BLaER1 treated with 17β-estradiol and CSF1 and Interleukin-3, amounts not matched to agents 10 nM and 100 nM (cell line): ENCODE measurements around the gene CACNA2D3.
A peak's percentile ranks its signal among the peaks of the same experiment; 100 is the strongest.

Source experiments
- H3K27ac ChIP-seq, 11 experiments: shearing (Covaris generic); formaldehyde crosslinking; 2 replicates each; pipeline ENCODE4 v1.8.1; 2022
- H3K27me3 ChIP-seq, 11 experiments: shearing (Covaris generic); formaldehyde crosslinking; 2 replicates each; pipeline ENCODE4 v1.8.1; 2022
- H3K36me3 ChIP-seq, 11 experiments: shearing (Covaris generic); formaldehyde crosslinking; 2 replicates each; pipeline ENCODE4 v1.8.1; 2022
- H3K4me1 ChIP-seq, 10 experiments: shearing (Covaris generic); formaldehyde crosslinking; 2 replicates each; pipeline ENCODE4 v1.8.1; 2022
- H3K4me2 ChIP-seq, 11 experiments: shearing (Covaris generic); formaldehyde crosslinking; 2 replicates each; pipeline ENCODE4 v1.8.1; 2022
- H3K4me3 ChIP-seq, 10 experiments: shearing (Covaris generic); formaldehyde crosslinking; 2 replicates each; pipeline ENCODE4 v1.8.1; 2022
- H3K9ac ChIP-seq, 11 experiments: shearing (Covaris generic); formaldehyde crosslinking; 2 replicates each; pipeline ENCODE4 v1.8.1; 2022
- H3K9me3 ChIP-seq, 11 experiments: shearing (Covaris generic); formaldehyde crosslinking; replicated peaks in 1 of 11; 2 replicates each; pipeline ENCODE4 v1.8.1; 2022
- H4K20me1 ChIP-seq, 11 experiments: shearing (Covaris generic); formaldehyde crosslinking; 2 replicates each; pipeline ENCODE4 v1.8.1; 2022
- Cebpa-rat ChIP-seq, 11 experiments: shearing (Covaris generic); IDR thresholded peaks; 2 replicates each; pipeline ENCODE4 v1.8.1; 2022

The CACNA2D3 gene

GRCh38 chr3:54331341-54331740, 209.0 kb downstream of the CACNA2D3 start:
- Histone ChIP-seq H3K27ac (no peak overlapping the region), H4K20me1 (no peaks in the 10 kb centered on the region), H3K4me2 (no peak overlapping the region), H3K9me3 (no peaks in the 10 kb centered on the region), H3K4me3 (no peak overlapping the region), H3K27me3 (no peaks in the 10 kb centered on the region; a peak in 2 of 22 replicates), H3K9ac (no peak overlapping the region), H3K4me1 (peaks cover 0 to 28% (median 25%) of the 10 kb centered on the region in 10 experiments; a peak in 18 of 20 replicates), H3K36me3 (no peaks in the 10 kb centered on the region)
- TF ChIP-seq Cebpa-rat (IDR thresholded peaks at IDR 0.05): no peak

DNA sequence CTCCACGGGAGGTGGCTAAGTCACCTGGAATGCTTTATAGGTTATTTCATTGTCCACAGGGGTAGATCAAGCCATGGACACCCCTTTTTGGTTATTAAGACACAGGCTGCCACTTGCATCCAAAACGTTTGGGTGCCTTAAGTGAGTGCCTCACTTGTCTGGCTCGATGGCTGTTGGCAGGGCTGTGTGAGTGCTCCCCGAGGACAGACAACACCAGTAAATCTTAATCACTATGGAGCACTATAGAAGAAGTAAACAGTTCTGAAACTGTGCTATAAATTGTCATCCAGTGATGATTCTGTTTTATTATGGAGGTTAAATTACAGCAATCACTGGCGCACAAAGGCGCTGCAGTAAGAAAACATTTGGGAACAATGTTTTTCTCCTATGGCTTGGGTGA, 215.5 kb downstream of the CACNA2D3 start:
- H3K4me3 ChIP-seq: no peak overlapping the region
- H3K36me3 ChIP-seq: no peaks in the 10 kb centered on the region
- H3K4me2 ChIP-seq: peak overlapping the region in 8 of 11 experiments; percentile 13 to 78 (median 68); a peak in 14 of 22 replicates
- H3K9me3 ChIP-seq: no peaks in the 10 kb centered on the region
- no peak overlapping the region for H3K9ac ChIP-seq
- no peaks in the 10 kb centered on the region; a peak in 2 of 22 replicates for H3K27me3 ChIP-seq
- TF ChIP-seq Cebpa-rat (IDR thresholded peaks at IDR 0.05): no peak
- H3K4me1 ChIP-seq: peaks cover 0 to 78% (median 63%) of the 10 kb centered on the region in 10 experiments; a peak in 17 of 20 replicates
- 0 out of 22 replicates have a peak overlapping the region, but pooled peaks of 1 of the 11 experiments have one; percentile 0 for H3K27ac ChIP-seq
- no peaks in the 10 kb centered on the region for H4K20me1 ChIP-seq

DNA sequence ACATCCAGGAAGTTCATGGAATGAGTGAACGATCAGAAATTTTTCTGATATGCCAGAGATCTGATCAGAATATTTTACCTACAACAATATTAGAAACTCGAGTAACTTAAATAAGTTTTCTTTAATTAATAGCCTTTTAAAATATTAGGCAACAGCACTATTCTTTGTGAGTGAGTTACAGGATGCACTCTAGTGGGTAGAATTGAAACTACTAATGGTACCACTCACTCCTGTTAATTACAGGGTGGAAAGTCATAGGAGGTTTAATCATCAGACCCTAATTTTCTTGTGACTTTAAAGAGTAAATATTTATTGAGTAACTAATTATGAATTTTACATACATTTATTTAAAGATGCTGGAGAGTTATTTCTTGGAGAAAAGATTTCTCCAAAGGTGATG, 217.3 kb downstream of the CACNA2D3 start:
- TF ChIP-seq Cebpa-rat (IDR thresholded peaks at IDR 0.05): no peak
- H3K9ac ChIP-seq: no peak overlapping the region
- peaks cover 0 to 96% (median 72%) of the 10 kb centered on the region in 10 experiments; a peak in 17 of 20 replicates for H3K4me1 ChIP-seq
- no peaks in the 10 kb centered on the region; a peak in 1 of 22 replicates for H3K27me3 ChIP-seq
- H3K36me3 ChIP-seq: no peaks in the 10 kb centered on the region
- H3K4me2 ChIP-seq: peak overlapping the region in 2 of 11 experiments; percentile 73 to 75; a peak in 5 of 22 replicates
- no peaks in the 10 kb centered on the region for H3K9me3 ChIP-seq
- H3K4me3 ChIP-seq: no peak overlapping the region
- no peak overlapping the region for H3K27ac ChIP-seq
- H4K20me1 ChIP-seq: no peaks in the 10 kb centered on the region

- no peak for TF ChIP-seq Cebpa-rat (IDR thresholded peaks at IDR 0.05)
- no peaks in the 10 kb centered on the region for H3K36me3 ChIP-seq
- no peak overlapping the region for H3K27ac ChIP-seq
- peak overlapping the region in 5 of 11 experiments; percentile 61 to 81 (median 75); a peak in 10 of 22 replicates for H3K4me2 ChIP-seq
- H3K27me3 ChIP-seq: no peaks in the 10 kb centered on the region
- no peak overlapping the region for H3K4me3 ChIP-seq
- H3K9me3 ChIP-seq: no peaks in the 10 kb centered on the region
- peaks cover 0 to 78% (median 53%) of the 10 kb centered on the region in 10 experiments; a peak in 17 of 20 replicates for H3K4me1 ChIP-seq
- H3K9ac ChIP-seq: no peak overlapping the region
- no peaks in the 10 kb centered on the region for H4K20me1 ChIP-seq
These were observed 219.5 kb downstream of the CACNA2D3 start for GRCh38 chr3:54341811-54342210.

DNA sequence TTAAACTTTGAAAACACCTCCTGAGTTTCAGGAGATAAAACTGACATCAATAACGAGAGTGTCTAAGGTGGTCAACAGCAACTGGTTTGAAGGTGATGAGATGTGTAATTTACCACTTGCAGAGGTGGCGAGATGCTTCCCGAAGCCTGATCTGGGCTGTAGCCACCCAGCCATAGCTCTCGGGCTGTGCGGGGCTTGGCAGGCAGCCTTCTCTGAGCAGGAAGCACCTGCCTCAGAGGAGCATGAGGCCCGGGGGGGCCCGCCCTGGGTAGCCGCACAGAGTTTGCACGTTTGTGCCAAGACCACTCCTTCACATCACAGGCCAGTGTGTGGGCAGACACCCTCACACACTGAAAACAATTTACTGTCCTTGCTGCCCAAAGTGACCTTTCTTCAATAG, 220.3 kb downstream of the CACNA2D3 start:
- H3K4me3 ChIP-seq: no peak overlapping the region
- H4K20me1 ChIP-seq: no peaks in the 10 kb centered on the region
- no peak for TF ChIP-seq Cebpa-rat (IDR thresholded peaks at IDR 0.05)
- peak overlapping the region in 10 of 11 experiments; percentile 22 to 81 (median 68); a peak in 18 of 22 replicates for H3K4me2 ChIP-seq
- peak overlapping the region in 4 of 11 experiments; percentile 15 to 46 (median 36); a peak in 3 of 22 replicates for H3K9ac ChIP-seq
- no peaks in the 10 kb centered on the region for H3K9me3 ChIP-seq
- no peaks in the 10 kb centered on the region for H3K36me3 ChIP-seq
- H3K4me1 ChIP-seq: peaks cover 0 to 76% (median 45%) of the 10 kb centered on the region in 10 experiments; a peak in 17 of 20 replicates
- H3K27me3 ChIP-seq: no peaks in the 10 kb centered on the region
- peak overlapping the region in 4 of 11 experiments; percentile 47 to 57 (median 52); a peak in 8 of 22 replicates for H3K27ac ChIP-seq

- no peak overlapping the region for H3K4me3 ChIP-seq
- no peaks in the 10 kb centered on the region for H4K20me1 ChIP-seq
- peak overlapping the region in 9 of 11 experiments; percentile 44 to 81 (median 69); a peak in 16 of 22 replicates for H3K4me2 ChIP-seq
- H3K9me3 ChIP-seq: no peaks in the 10 kb centered on the region
- peak overlapping the region in 2 of 11 experiments; percentile 15 to 46; a peak in 2 of 22 replicates for H3K9ac ChIP-seq
- TF ChIP-seq Cebpa-rat (IDR thresholded peaks at IDR 0.05): no peak
- no peaks in the 10 kb centered on the region for H3K27me3 ChIP-seq
- peaks cover 0 to 70% (median 40%) of the 10 kb centered on the region in 10 experiments; a peak in 17 of 20 replicates for H3K4me1 ChIP-seq
- H3K36me3 ChIP-seq: no peaks in the 10 kb centered on the region
- peak overlapping the region in 4 of 11 experiments; percentile 47 to 57 (median 52); a peak in 8 of 22 replicates for H3K27ac ChIP-seq
These were observed 221.1 kb downstream of the CACNA2D3 start for GRCh38 chr3:54343495-54343894.

- Histone ChIP-seq H3K4me2 (peak overlapping the region in 4 of 11 experiments; percentile 4 to 31 (median 10); a peak in 4 of 22 replicates), H3K9ac (no peak overlapping the region), H3K4me1 (peaks cover 0 to 58% (median 33%) of the 10 kb centered on the region in 10 experiments; a peak in 17 of 20 replicates), H3K9me3 (no peaks in the 10 kb centered on the region), H3K27me3 (no peaks in the 10 kb centered on the region), H3K27ac (no peak overlapping the region), H4K20me1 (no peaks in the 10 kb centered on the region), H3K36me3 (no peaks in the 10 kb centered on the region), H3K4me3 (no peak overlapping the region)
- TF ChIP-seq Cebpa-rat (IDR thresholded peaks at IDR 0.05): no peak
These were observed 222.4 kb downstream of the CACNA2D3 start for GRCh38 chr3:54344601-54345231.

DNA sequence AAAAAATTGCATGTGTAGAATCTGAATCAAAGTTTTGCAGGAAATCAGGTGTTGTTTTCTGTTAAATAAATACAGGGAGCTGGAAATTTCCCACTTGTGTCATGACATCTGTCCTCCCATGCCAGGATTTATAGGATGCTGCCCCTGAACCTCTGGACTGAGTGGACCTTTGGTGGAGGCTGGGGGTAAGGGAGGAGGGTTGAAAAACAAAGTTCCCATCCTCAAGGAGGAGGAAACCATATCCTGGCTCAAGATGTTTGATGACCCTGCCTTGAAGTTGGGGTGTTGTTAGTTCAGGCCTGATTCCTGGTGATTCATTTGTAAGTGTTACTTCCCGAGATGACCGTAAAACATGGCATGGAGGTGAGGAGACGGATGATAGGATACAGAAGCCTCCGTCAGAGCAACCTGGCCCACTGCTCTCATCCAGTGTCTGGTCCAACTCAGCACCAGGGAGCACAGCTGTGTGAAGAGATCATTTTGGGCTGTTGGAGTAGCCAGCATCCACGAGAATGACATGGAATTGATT, 223.6 kb downstream of the CACNA2D3 start:
- H3K4me3 ChIP-seq: no peak overlapping the region
- H3K27me3 ChIP-seq: no peaks in the 10 kb centered on the region
- H3K9ac ChIP-seq: no peak overlapping the region
- H3K4me1 ChIP-seq: peaks cover 0 to 46% (median 28%) of the 10 kb centered on the region in 10 experiments; a peak in 17 of 20 replicates
- no peak overlapping the region for H3K4me2 ChIP-seq
- TF ChIP-seq Cebpa-rat (IDR thresholded peaks at IDR 0.05): no peak
- H3K36me3 ChIP-seq: no peaks in the 10 kb centered on the region
- no peaks in the 10 kb centered on the region for H4K20me1 ChIP-seq
- H3K27ac ChIP-seq: no peak overlapping the region
- no peaks in the 10 kb centered on the region for H3K9me3 ChIP-seq

DNA sequence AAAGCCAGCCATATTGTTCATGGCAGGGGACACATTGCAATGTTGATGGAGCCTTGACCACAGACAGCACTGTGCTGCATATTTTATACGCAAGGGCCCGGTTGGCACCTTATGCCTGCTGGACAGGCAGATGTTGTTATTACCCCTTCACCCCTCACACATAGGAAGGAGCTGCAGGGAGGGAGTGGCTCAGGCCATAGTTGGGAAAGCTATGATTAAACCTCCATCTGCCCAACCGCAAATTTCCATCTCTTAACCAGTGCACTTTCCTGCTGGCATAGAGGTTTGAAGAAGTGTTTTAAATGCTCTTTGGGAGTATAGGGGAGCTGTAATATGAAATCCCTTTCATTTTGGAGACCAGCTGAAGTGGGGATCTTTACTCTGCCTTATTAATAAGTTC, 224.7 kb downstream of the CACNA2D3 start:
- no peaks in the 10 kb centered on the region for H3K27me3 ChIP-seq
- no peak overlapping the region for H3K9ac ChIP-seq
- no peaks in the 10 kb centered on the region for H3K36me3 ChIP-seq
- no peak overlapping the region for H3K4me3 ChIP-seq
- peak overlapping the region in 2 of 11 experiments; percentile 19 to 41; a peak in 2 of 22 replicates for H3K4me2 ChIP-seq
- peaks cover 0 to 35% (median 19%) of the 10 kb centered on the region in 10 experiments; a peak in 17 of 20 replicates for H3K4me1 ChIP-seq
- H4K20me1 ChIP-seq: no peaks in the 10 kb centered on the region
- TF ChIP-seq Cebpa-rat (IDR thresholded peaks at IDR 0.05): no peak
- H3K9me3 ChIP-seq: no peaks in the 10 kb centered on the region
- H3K27ac ChIP-seq: no peak overlapping the region
